CD4-positive, alpha-beta memory T cell (primary cell): ENCODE measurements around the gene EID2. TPM values are rescaled to one million over a fixed set of nuclear protein-coding genes. Genes with fewer than 3 reads are reported as not detected.

Source experiments
- CTCF ChIA-PET: fragments of 350-600 bp; sonication (Branson Sonifier 250); formaldehyde crosslinking; loops from one replicate; lab custom pipeline; 2021; ENCODE audit warnings: inconsistent platforms; ENCODE audit not compliant: partially characterized antibody; lab: Charles Lee
- POLR2A ChIA-PET: fragments of 350-600 bp; sonication (Branson Sonifier 250); formaldehyde crosslinking; loops from one replicate; lab custom pipeline; 2021; ENCODE audit not compliant: partially characterized antibody; lab: Charles Lee
- DNase-seq, 5 donors: peaks; one replicate each; pipeline versions ENCODE4 v3.0.0 to v3.0.0-alpha.2; 2020 to 2022; ENCODE audit warnings: mixed read lengths in 1 of 5
- H3K27ac ChIP-seq: one replicate; pipeline ENCODE4 v1.7.0; 2013; ENCODE audit warnings: low read depth, low read length
- H3K27me3 ChIP-seq: 2 replicates; pipeline ENCODE4 v1.7.0; 2013; ENCODE audit warnings: mild to moderate bottlenecking, low read length, moderate library complexity; ENCODE audit not compliant: insufficient read depth
- H3K36me3 ChIP-seq: 2 replicates; pipeline ENCODE4 v1.7.0; 2013; ENCODE audit warnings: mild to moderate bottlenecking, low read length, moderate library complexity; ENCODE audit not compliant: insufficient read depth
- H3K4me1 ChIP-seq: 2 replicates; pipeline ENCODE4 v1.7.0; 2013; ENCODE audit warnings: mild to moderate bottlenecking, low read length, moderate library complexity; ENCODE audit not compliant: insufficient read depth
- H3K4me3 ChIP-seq, 2 donors: one replicate each; pipeline ENCODE4 v1.7.0; 2013; ENCODE audit warnings: low read length in 2 of 2, mild to moderate bottlenecking in 1 of 2
- H3K9me3 ChIP-seq, 2 donors: one replicate each; pipeline ENCODE4 v1.7.0; 2013; ENCODE audit warnings: low read length in 2 of 2, control low read depth in 1 of 2; ENCODE audit not compliant: control insufficient read depth in 1 of 2
- H3K27ac Mint-ChIP-seq, 7 donors: one replicate each; pipeline ENCODE4 v1.8.0; 2020 to 2021; ENCODE audit warnings: mixed read lengths in 7 of 7, mild to moderate bottlenecking in 6 of 7, inconsistent platforms in 3 of 7, moderate library complexity in 3 of 7
- H3K27me3 Mint-ChIP-seq, 2 donors: one replicate each; pipeline ENCODE4 v1.8.0; 2020 to 2021; ENCODE audit warnings: mixed read lengths in 2 of 2
- H3K36me3 Mint-ChIP-seq, 2 donors: one replicate each; pipeline ENCODE4 v1.8.0; 2020 to 2021; ENCODE audit warnings: mixed read lengths in 2 of 2, inconsistent platforms in 1 of 2, mild to moderate bottlenecking in 1 of 2
- H3K4me1 Mint-ChIP-seq, 4 donors: one replicate each; pipeline ENCODE4 v1.8.0; 2020 to 2021; ENCODE audit warnings: mixed read lengths in 4 of 4, mild to moderate bottlenecking in 1 of 4
- H3K4me3 Mint-ChIP-seq, 8 donors: one replicate each; pipeline ENCODE4 v1.8.0; 2020 to 2021; ENCODE audit warnings: mixed read lengths in 8 of 8, mild to moderate bottlenecking in 7 of 8, moderate library complexity in 6 of 8, inconsistent platforms in 3 of 8
- H3K9me3 Mint-ChIP-seq, 8 donors: one replicate each; pipeline ENCODE4 v1.8.0; 2020 to 2021; ENCODE audit warnings: mixed read lengths in 8 of 8, mild to moderate bottlenecking in 5 of 8, inconsistent platforms in 3 of 8, moderate library complexity in 1 of 8
- intact Hi-C: fragments of 100-400 bp; cut with micrococcal nuclease; formaldehyde crosslinking; loops from one replicate; pipeline ENCODE4 v1.15.1; 2023
- polyA plus RNA-seq, 2 donors: library from polyadenylated mRNA; unstranded; fragments of 300-500 nt; fragmentation: Illumina TruSeq; gene quantifications; one replicate each; pipeline ENCODE4 v1.2.3, GENCODE V29; 2021
- total RNA-seq, 2 experiments: library from RNA; stranded (reverse); gene quantifications; one replicate each; pipeline ENCODE4 v1.2.3, GENCODE V29; 2021

EID2 gene
- total and polyA plus RNA-seq, 4 experiments from 2014 or later: 22.0 to 34.9 (median 22.5) TPM

- Histone ChIP-seq H3K27me3 (no peaks in the 10 kb centered on the region), H3K9me3 (no peaks in the 10 kb centered on the region), H3K4me1 (peaks cover 10% of the 10 kb centered on the region), H3K36me3 (no peaks in the 10 kb centered on the region), H3K4me3 (no peak overlapping the region), H3K27ac (no peak overlapping the region)
- DNase-seq: no peak
- Mint-ChIP-seq H3K9me3 (peaks cover 0 to 2% (median 0%) of the 10 kb centered on the region in 8 donors), H3K27me3 (peaks cover 0 to 1% of the 10 kb centered on the region in 2 donors), H3K27ac (no peak overlapping the region), H3K36me3 (no peaks in the 10 kb centered on the region), H3K4me3 (no peak overlapping the region), H3K4me1 (peaks cover 6 to 12% (median 10%) of the 10 kb centered on the region in 4 donors)
- intact Hi-C loops: no loop called here
- POLR2A ChIA-PET: interaction anchor here (0.5 to 0.9 kb wide), 2 partner anchors 108 to 204 kb away, joined by 3 read pairs; no protein-coding TSS in a partner anchor
- CTCF ChIA-PET: no interaction called here
Observed at GRCh38 chr19:39563408-39563807, 23.4 kb upstream of the EID2 start.

GRCh38 chr19:39558624-39559117 is 18.7 kb upstream of the EID2 start:
- intact Hi-C loops: loop anchor here (2.0 kb wide), 1 partner anchor 114 kb away; no protein-coding TSS in a partner anchor
- peak in 3 of 5 donors; percentile 38 to 44 (median 43) for DNase-seq

GRCh38 chr19:39557811-39558623 is 18.1 kb upstream of the EID2 start:
- ChIA-PET POLR2A (interaction anchor here (0.8 to 1.2 kb wide), 2 partner anchors 19 to 113 kb away, joined by 3 to 4 read pairs; partner anchors contain the start of gene SUPT5H), CTCF (no interaction called here)
- peak overlapping the region; percentile 79 to 93 (median 85) for H3K4me3 Mint-ChIP-seq
- peaks cover 21 to 25% (median 22%) of the 10 kb centered on the region in 4 donors for H3K4me1 Mint-ChIP-seq
- H3K9me3 Mint-ChIP-seq: peaks cover 0 to 2% (median 0%) of the 10 kb centered on the region in 8 donors
- no peaks in the 10 kb centered on the region for H3K9me3 ChIP-seq
- H3K4me1 ChIP-seq: peaks cover 23% of the 10 kb centered on the region
- no peaks in the 10 kb centered on the region for H3K27me3 ChIP-seq
- peak overlapping the region; percentile 16 for H3K27ac ChIP-seq
- H3K36me3 ChIP-seq: no peaks in the 10 kb centered on the region
- no peaks in the 10 kb centered on the region for H3K36me3 Mint-ChIP-seq
- DNase-seq: peak in 4 of 5 donors; percentile 26 to 66 (median 43)
- intact Hi-C loops: loop anchor here (2.0 kb wide), 1 partner anchor 115 kb away; no protein-coding TSS in a partner anchor
- H3K27ac Mint-ChIP-seq: peak overlapping the region; percentile 77 to 99 (median 96)
- H3K4me3 ChIP-seq: peak overlapping the region; percentile 37 to 41
- no peaks in the 10 kb centered on the region for H3K27me3 Mint-ChIP-seq

More at GRCh38 chr19:39558624-39559117, 18.7 kb upstream of the EID2 start:
- H3K4me3 Mint-ChIP-seq: peak overlapping the region; percentile 79 to 93 (median 85)
- H3K27ac ChIP-seq: peak overlapping the region; percentile 16
- H3K9me3 Mint-ChIP-seq: peaks cover 0 to 2% (median 0%) of the 10 kb centered on the region in 8 donors
- peak overlapping the region; percentile 77 to 99 (median 96) for H3K27ac Mint-ChIP-seq
- no peaks in the 10 kb centered on the region for H3K36me3 ChIP-seq
- ChIA-PET CTCF (no interaction called here), POLR2A (interaction anchor here (0.9 to 1.2 kb wide), 3 partner anchors 14 to 283 kb away, joined by 3 to 4 read pairs (median 3); partner anchors contain the start of gene SUPT5H)
- peak overlapping the region; percentile 37 to 41 for H3K4me3 ChIP-seq
- no peaks in the 10 kb centered on the region for H3K27me3 ChIP-seq
- peaks cover 23% of the 10 kb centered on the region for H3K4me1 ChIP-seq
- no peaks in the 10 kb centered on the region for H3K9me3 ChIP-seq
- no peaks in the 10 kb centered on the region for H3K27me3 Mint-ChIP-seq
- H3K36me3 Mint-ChIP-seq: no peaks in the 10 kb centered on the region
- H3K4me1 Mint-ChIP-seq: peaks cover 21 to 25% (median 22%) of the 10 kb centered on the region in 4 donors

GRCh38 chr19:39555883-39556282 is 15.9 kb upstream of the EID2 start:
- DNase-seq: no peak
- Histone ChIP-seq H3K36me3 (no peaks in the 10 kb centered on the region), H3K4me1 (peaks cover 23% of the 10 kb centered on the region), H3K9me3 (no peaks in the 10 kb centered on the region), H3K27me3 (no peaks in the 10 kb centered on the region), H3K27ac (no peak overlapping the region), H3K4me3 (no peak overlapping the region)
- intact Hi-C loops: no loop called here
- H3K9me3 Mint-ChIP-seq: no peaks in the 10 kb centered on the region
- ChIA-PET POLR2A (no interaction called here), CTCF (interaction anchor here (6.9 kb wide), 1 partner anchor 118 kb away, joined by 100 read pairs; no protein-coding TSS in a partner anchor)
- peak overlapping the region in 1 of 7 donors; percentile 41 for H3K27ac Mint-ChIP-seq
- no peak overlapping the region for H3K4me3 Mint-ChIP-seq
- no peaks in the 10 kb centered on the region for H3K36me3 Mint-ChIP-seq
- H3K4me1 Mint-ChIP-seq: peaks cover 21 to 25% (median 22%) of the 10 kb centered on the region in 4 donors
- H3K27me3 Mint-ChIP-seq: no peaks in the 10 kb centered on the region

- DNase-seq: no peak
- CTCF ChIA-PET: interaction anchor here (1.1 to 6.9 kb wide), 2 partner anchors 73 to 119 kb away, joined by 3 to 100 read pairs; no protein-coding TSS in a partner anchor
- H3K4me3 ChIP-seq: no peak overlapping the region
- peaks cover 23% of the 10 kb centered on the region for H3K4me1 ChIP-seq
- POLR2A ChIA-PET: no interaction called here
- no peaks in the 10 kb centered on the region for H3K36me3 ChIP-seq
- H3K27me3 Mint-ChIP-seq: no peaks in the 10 kb centered on the region
- no peaks in the 10 kb centered on the region for H3K9me3 ChIP-seq
- no peak overlapping the region for H3K4me3 Mint-ChIP-seq
- no peak overlapping the region for H3K27ac ChIP-seq
- no peaks in the 10 kb centered on the region for H3K9me3 Mint-ChIP-seq
- peaks cover 21 to 25% (median 22%) of the 10 kb centered on the region in 4 donors for H3K4me1 Mint-ChIP-seq
- intact Hi-C loops: loop anchor here (5.0 kb wide), 1 partner anchor 72 kb away; no protein-coding TSS in a partner anchor
- H3K27me3 ChIP-seq: no peaks in the 10 kb centered on the region
- no peaks in the 10 kb centered on the region for H3K36me3 Mint-ChIP-seq
- H3K27ac Mint-ChIP-seq: no peak overlapping the region
Observed at GRCh38 chr19:39554701-39555311, 14.8 kb upstream of the EID2 start.

GRCh38 chr19:39553082-39553652 is 13.2 kb upstream of the EID2 start:
- POLR2A ChIA-PET: interaction anchor here (0.7 kb wide), 1 partner anchor 117 kb away, joined by 3 read pairs; the partner anchor contains the start of gene RPS16
- intact Hi-C loops: loop anchor here (5.0 kb wide), 1 partner anchor 74 kb away; no protein-coding TSS in a partner anchor

More at GRCh38 chr19:39553082-39553652, 13.2 kb upstream of the EID2 start:
- no peaks in the 10 kb centered on the region for H3K9me3 ChIP-seq
- Mint-ChIP-seq H3K27ac (no peak overlapping the region), H3K4me3 (no peak overlapping the region), H3K27me3 (no peaks in the 10 kb centered on the region), H3K4me1 (peaks cover 9 to 13% (median 10%) of the 10 kb centered on the region in 4 donors), H3K36me3 (no peaks in the 10 kb centered on the region), H3K9me3 (no peaks in the 10 kb centered on the region)
- no peaks in the 10 kb centered on the region for H3K36me3 ChIP-seq
- H3K27me3 ChIP-seq: no peaks in the 10 kb centered on the region
- H3K4me3 ChIP-seq: no peak overlapping the region
- CTCF ChIA-PET: interaction anchor here (0.8 to 6.9 kb wide), 3 partner anchors 20 to 213 kb away, joined by 3 to 100 read pairs (median 5); partner anchors contain the start of gene EID2B
- H3K27ac ChIP-seq: no peak overlapping the region
- DNase-seq: no peak
- peaks cover 11% of the 10 kb centered on the region for H3K4me1 ChIP-seq
